Measurements from ENCODE around the gene PANX2.

DNA sequence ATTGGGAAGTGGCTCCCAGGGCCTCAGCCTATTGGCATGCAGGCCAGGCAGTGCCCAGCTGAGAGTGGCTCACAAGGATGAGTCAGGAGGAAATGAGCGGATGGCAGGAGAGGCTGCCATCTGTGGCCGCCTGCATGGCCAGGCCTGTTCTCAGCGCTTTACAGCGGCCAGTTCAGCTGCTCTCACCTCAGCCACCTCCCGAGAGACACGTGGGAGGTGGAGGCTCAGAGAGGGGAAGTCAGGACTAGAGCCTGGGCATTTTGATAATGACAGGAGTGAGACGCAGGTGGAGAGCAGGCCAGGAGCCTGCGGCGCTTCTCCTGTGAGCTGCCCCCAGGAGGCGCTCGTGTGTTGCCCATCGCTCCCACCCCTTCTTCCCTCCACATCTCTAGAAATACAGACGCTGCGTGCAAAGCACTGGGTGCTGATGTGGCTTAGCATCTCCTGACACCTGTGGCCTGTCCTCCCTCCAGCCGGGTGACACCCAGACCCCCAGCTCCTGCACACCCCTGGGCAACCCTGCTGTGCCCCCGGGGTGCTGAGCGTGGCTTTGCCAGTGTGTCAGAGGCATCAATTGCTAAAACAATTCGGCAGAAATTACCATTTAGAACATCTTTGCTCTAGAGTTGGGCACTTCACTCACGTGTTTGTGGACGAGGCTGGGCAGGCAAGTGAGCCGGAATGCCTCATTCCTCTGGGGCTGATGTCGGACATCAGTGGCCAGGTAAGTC, 21.4 kb upstream of the PANX2 start:
- TF ChIP-seq, protein P1, sequence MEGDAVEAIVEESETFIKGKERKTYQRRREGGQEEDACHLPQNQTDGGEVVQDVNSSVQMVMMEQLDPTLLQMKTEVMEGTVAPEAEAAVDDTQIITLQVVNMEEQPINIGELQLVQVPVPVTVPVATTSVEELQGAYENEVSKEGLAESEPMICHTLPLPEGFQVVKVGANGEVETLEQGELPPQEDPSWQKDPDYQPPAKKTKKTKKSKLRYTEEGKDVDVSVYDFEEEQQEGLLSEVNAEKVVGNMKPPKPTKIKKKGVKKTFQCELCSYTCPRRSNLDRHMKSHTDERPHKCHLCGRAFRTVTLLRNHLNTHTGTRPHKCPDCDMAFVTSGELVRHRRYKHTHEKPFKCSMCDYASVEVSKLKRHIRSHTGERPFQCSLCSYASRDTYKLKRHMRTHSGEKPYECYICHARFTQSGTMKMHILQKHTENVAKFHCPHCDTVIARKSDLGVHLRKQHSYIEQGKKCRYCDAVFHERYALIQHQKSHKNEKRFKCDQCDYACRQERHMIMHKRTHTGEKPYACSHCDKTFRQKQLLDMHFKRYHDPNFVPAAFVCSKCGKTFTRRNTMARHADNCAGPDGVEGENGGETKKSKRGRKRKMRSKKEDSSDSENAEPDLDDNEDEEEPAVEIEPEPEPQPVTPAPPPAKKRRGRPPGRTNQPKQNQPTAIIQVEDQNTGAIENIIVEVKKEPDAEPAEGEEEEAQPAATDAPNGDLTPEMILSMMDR (conservative IDR thresholded peaks at IDR 0.05; ENCODE audit: low read depth, low read length): peak; percentile 88
- TF ChIP-seq EZH2 (IDR thresholded peaks at IDR 0.05; ENCODE audit: low read length, unreplicated experiment): no peak
